Liver (tissue), 3 donors: ENCODE data around the gene VN1R5.

Experiments used
- ATF3 ChIP-seq: IDR thresholded peaks from 2 replicates; pipeline ENCODE4 v1.6.1; 2016; ENCODE audit warnings: antibody characterized with exemption
- CTCF ChIP-seq: fragments of 150-350 bp; IDR thresholded peaks from 2 replicates; pipeline ENCODE4 v1.5.1; 2017; ENCODE audit warnings: improper control_type of control experiment, low read depth, low read length; ENCODE audit not compliant: missing input control
- GABPA ChIP-seq, 2 donors: IDR thresholded peaks in 1 of 2; conservative IDR thresholded peaks in 1 of 2; 2 replicates each; pipeline ENCODE4 v1.6.1; 2016; ENCODE audit warnings: antibody characterized with exemption in 2 of 2, mild to moderate bottlenecking in 1 of 2, moderate library complexity in 1 of 2
- HNF4G ChIP-seq: IDR thresholded peaks from 2 replicates; pipeline ENCODE4 v1.6.1; 2016; ENCODE audit warnings: antibody characterized with exemption
- JUND ChIP-seq, 2 donors: IDR thresholded peaks; 2 replicates each; pipeline ENCODE4 v1.6.1; 2016; ENCODE audit warnings: antibody characterized with exemption in 2 of 2
- MAX ChIP-seq: IDR thresholded peaks from 2 replicates; pipeline ENCODE4 v1.6.1; 2016; ENCODE audit warnings: antibody characterized with exemption
- NR2F2 ChIP-seq: IDR thresholded peaks from 2 replicates; pipeline ENCODE4 v1.6.1; 2016; ENCODE audit warnings: antibody characterized with exemption
- RAD21 ChIP-seq, 2 donors: IDR thresholded peaks; 2 replicates each; pipeline ENCODE4 v1.6.1; 2016; ENCODE audit warnings: antibody characterized with exemption in 2 of 2, mild to moderate bottlenecking in 2 of 2
- REST ChIP-seq: IDR thresholded peaks from 2 replicates; pipeline ENCODE4 v1.6.1; 2016; ENCODE audit warnings: antibody characterized with exemption, mild to moderate bottlenecking
- SP1 ChIP-seq: IDR thresholded peaks from 2 replicates; pipeline ENCODE4 v1.6.1; 2018; ENCODE audit warnings: antibody characterized with exemption, mild to moderate bottlenecking
- YY1 ChIP-seq: IDR thresholded peaks from 2 replicates; pipeline ENCODE4 v1.6.1; 2016; ENCODE audit warnings: antibody characterized with exemption, mild to moderate bottlenecking
- ZBTB33 ChIP-seq: IDR thresholded peaks from 2 replicates; pipeline ENCODE4 v1.6.1; 2016; ENCODE audit warnings: antibody characterized with exemption
- donor health status: healthy.
- donor health status: healthy.

GRCh38 chr1:247241691-247242090, 14.2 kb upstream of the VN1R5 start:
- TF ChIP-seq REST (no peak), SP1 (no peak), CTCF (no peak), ATF3 (no peak), RAD21 (IDR thresholded peaks at IDR 0.05) (no peak), ZBTB33 (no peak), JUND (IDR thresholded peaks at IDR 0.05) (no peak), MAX (no peak), NR2F2 (no peak), HNF4G (no peak), GABPA (IDR thresholded peaks at IDR 0.05 in 1 of 2, conservative IDR thresholded peaks at IDR 0.05 in 1 of 2) (no peak), YY1 (no peak)
